ENCODE data around the gene CLEC1A. TPM values are rescaled to one million over a fixed set of nuclear protein-coding genes. Genes with fewer than 3 reads are reported as not detected.

The CLEC1A gene
- total RNA-seq, 1 donor from 2014 or later = 0.04 TPM

GRCh38 chr12:10025236-10025635 lies 73.5 kb downstream of the CLEC1A start:
- H3K27me3 ChIP-seq (ENCODE audit: control insufficient read depth, insufficient read depth, low read length) = no peaks in the 10 kb centered on the region
- H3K4me3 ChIP-seq (ENCODE audit: low read depth, low read length) = no peak overlapping the region
- no peaks in the 10 kb centered on the region for H3K36me3 ChIP-seq (ENCODE audit: control insufficient read depth, insufficient read depth, low read length)
- no peak for DNase-seq (ENCODE audit: low read depth)
- TF ChIP-seq CTCF (IDR thresholded peaks at IDR 0.05; ENCODE audit: insufficient read depth, low read length, poor library complexity, severe bottlenecking) = no peak

- Histone ChIP-seq H3K36me3 (ENCODE audit: control insufficient read depth, insufficient read depth, low read length) (no peaks in the 10 kb centered on the region), H3K4me3 (ENCODE audit: low read depth, low read length) (no peak overlapping the region), H3K27me3 (ENCODE audit: control insufficient read depth, insufficient read depth, low read length) (no peaks in the 10 kb centered on the region)
- TF ChIP-seq CTCF (IDR thresholded peaks at IDR 0.05; ENCODE audit: insufficient read depth, low read length, poor library complexity, severe bottlenecking) = no peak
- no peak for DNase-seq (ENCODE audit: low read depth)
These were observed 77.4 kb downstream of the CLEC1A start for GRCh38 chr12:10021342-10021741.

Other genes with a start within 250 kb of the CLEC1A start
- 0.50 TPM in 1 of 2 replicates, not detected in the other for gene CLEC2B, start 229.6 kb downstream of the CLEC1A start, total RNA-seq
- gene KLRF2, start 217.5 kb downstream of the CLEC1A start, total RNA-seq = not detected in 2 replicates
- gene CLEC2A, start 166.6 kb downstream of the CLEC1A start, total RNA-seq = not detected in 2 replicates
- not detected in 2 replicates for gene CLEC12A, start 127.6 kb downstream of the CLEC1A start, total RNA-seq
- not detected in 2 replicates for gene CLEC1B, start 99.9 kb downstream of the CLEC1A start, total RNA-seq
- not detected in 2 replicates for gene CLEC12B, start 88.4 kb downstream of the CLEC1A start, total RNA-seq
- gene CLEC9A, start 68.3 kb downstream of the CLEC1A start, total RNA-seq = not detected in 2 replicates
- 0.07 and 0.13 TPM in 2 replicates for gene CLEC7A, start 31.2 kb upstream of the CLEC1A start, total RNA-seq
- gene OLR1, start 73.1 kb upstream of the CLEC1A start, total RNA-seq = not detected in 2 replicates
- 0.48 TPM in 1 of 2 replicates, not detected in the other for gene TMEM52B, start 80.0 kb upstream of the CLEC1A start, total RNA-seq
- gene GABARAPL1, start 113.9 kb upstream of the CLEC1A start, total RNA-seq = 44.2 and 47.0 TPM in 2 replicates
- gene KLRD1, start 208.9 kb upstream of the CLEC1A start, total RNA-seq = under 0.01 and 1.5 TPM in 2 replicates

All from kidney epithelial cell (primary cell).